Peyer's patch (tissue), 4 donors: Measurements from ENCODE around the gene ZBTB25.
A peak's percentile ranks its signal among the peaks of the same experiment; 100 is the strongest.

Source experiments
- POLR2A ChIP-seq, 2 donors: fragments of 450-650 bp; IDR thresholded peaks; one replicate each; pipeline ENCODE4 v1.5.1; 2017; ENCODE audit warnings: antibody characterized with exemption in 2 of 2, mild to moderate bottlenecking in 2 of 2, moderate library complexity in 2 of 2
- TF ChIP-seq, protein P1 (sequence below), 6 experiments: fragments of 450-650 bp in 4 of 6; fragments of 200-600 bp in 2 of 6; sonication (generic) in 1 of 6; IDR thresholded peaks; one replicate each; pipeline ENCODE4 v1.5.1; 2017 to 2019; ENCODE audit warnings: antibody characterized with exemption in 6 of 6, mild to moderate bottlenecking in 3 of 6, moderate library complexity in 1 of 6

DNA sequence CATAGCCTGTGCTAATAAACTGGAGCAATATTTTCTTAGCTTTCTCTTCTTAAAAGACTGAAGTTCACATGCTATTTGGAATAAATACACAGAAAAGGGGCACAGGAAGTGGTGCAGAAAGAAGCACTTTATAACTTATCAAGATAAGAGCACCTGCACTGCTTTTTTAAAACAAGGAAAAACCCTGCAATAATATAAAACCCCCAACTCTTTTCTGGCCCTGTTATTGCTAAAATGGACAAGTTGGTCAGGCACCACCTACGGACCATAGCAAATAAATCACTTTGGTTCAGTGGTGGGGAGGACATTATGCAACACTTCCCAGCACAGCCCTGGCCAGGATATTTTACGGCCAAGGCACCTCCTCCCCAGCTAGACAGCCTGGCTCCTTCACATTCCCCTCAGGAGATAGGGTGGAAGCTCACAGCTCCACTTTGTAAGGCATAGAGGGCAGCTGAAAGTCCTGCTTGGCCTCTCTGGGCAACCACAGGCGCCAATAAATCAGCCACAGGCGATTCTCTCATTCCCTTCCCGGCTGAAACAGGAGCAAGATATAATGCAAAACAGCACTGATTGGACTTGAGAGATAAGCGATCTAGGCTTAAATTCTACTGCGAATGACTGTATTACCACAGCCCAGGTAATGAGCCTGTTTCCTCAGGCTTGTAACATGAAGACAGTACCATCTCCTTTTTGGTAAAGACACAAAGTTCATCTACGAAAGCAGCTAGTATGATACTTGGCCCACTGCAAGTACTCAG, 2.0 kb downstream of the ZBTB25 start:
- TF ChIP-seq, protein P1, sequence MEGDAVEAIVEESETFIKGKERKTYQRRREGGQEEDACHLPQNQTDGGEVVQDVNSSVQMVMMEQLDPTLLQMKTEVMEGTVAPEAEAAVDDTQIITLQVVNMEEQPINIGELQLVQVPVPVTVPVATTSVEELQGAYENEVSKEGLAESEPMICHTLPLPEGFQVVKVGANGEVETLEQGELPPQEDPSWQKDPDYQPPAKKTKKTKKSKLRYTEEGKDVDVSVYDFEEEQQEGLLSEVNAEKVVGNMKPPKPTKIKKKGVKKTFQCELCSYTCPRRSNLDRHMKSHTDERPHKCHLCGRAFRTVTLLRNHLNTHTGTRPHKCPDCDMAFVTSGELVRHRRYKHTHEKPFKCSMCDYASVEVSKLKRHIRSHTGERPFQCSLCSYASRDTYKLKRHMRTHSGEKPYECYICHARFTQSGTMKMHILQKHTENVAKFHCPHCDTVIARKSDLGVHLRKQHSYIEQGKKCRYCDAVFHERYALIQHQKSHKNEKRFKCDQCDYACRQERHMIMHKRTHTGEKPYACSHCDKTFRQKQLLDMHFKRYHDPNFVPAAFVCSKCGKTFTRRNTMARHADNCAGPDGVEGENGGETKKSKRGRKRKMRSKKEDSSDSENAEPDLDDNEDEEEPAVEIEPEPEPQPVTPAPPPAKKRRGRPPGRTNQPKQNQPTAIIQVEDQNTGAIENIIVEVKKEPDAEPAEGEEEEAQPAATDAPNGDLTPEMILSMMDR (IDR thresholded peaks at IDR 0.05): peak in 1 of 6 experiments; percentile 8
- TF ChIP-seq POLR2A (IDR thresholded peaks at IDR 0.05): peak in 1 of 2 donors; percentile 16
